ENCODE measurements around the gene AMPH.

- TF ChIP-seq CTCF (IDR thresholded peaks at IDR 0.05) (no peak), POLR2A (IDR thresholded peaks at IDR 0.05) (no peak)
These were observed 297.0 kb downstream of the AMPH start for GRCh38 chr7:38334163-38334562.
